ENCODE results near the gene SLC12A2.

Gene SLC12A2

GRCh38 chr5:128083033-128083810 lies at the start of gene SLC12A2:
Gene SLC12A2 (plus strand): TSS chr5:128083766. CDS start chr5:128083955, 189 bp downstream.
- H3K27ac ChIP-seq: peak within 1 kb of the TSS; percentile 87
- DNase-seq: peak; percentile 92
- H3K4me3 ChIP-seq (ENCODE audit: low read depth, low read length): peak within 1 kb of the TSS; percentile 82
- H3K27me3 ChIP-seq (replicated peaks): no peaks in the 10 kb centered on the region
- in situ Hi-C loops (cut with HindIII; ENCODE audit: low pct_ligation_motif_present, low sequenced_read_pairs): no loop called here
- no peaks in the 10 kb centered on the region for H3K36me3 ChIP-seq (replicated peaks)
- TF ChIP-seq CTCF (IDR thresholded peaks at IDR 0.05; ENCODE audit: low read depth, low read length, missing control alignments): no peak

- in situ Hi-C loops (cut with HindIII; ENCODE audit: low pct_ligation_motif_present, low sequenced_read_pairs): no loop called here
- no peak for TF ChIP-seq CTCF (IDR thresholded peaks at IDR 0.05; ENCODE audit: low read depth, low read length, missing control alignments)
- Histone ChIP-seq H3K27ac (no peak overlapping the region), H3K4me3 (ENCODE audit: low read depth, low read length) (no peak overlapping the region), H3K27me3 (replicated peaks) (no peaks in the 10 kb centered on the region), H3K36me3 (replicated peaks) (no peaks in the 10 kb centered on the region)
- DNase-seq: no peak
These were observed 47.9 kb upstream of the SLC12A2 start for GRCh38 chr5:128035689-128036088.

GRCh38 chr5:128036950-128037349 lies 46.6 kb upstream of the SLC12A2 start:
- Histone ChIP-seq H3K27ac (no peak overlapping the region), H3K4me3 (ENCODE audit: low read depth, low read length) (no peak overlapping the region), H3K27me3 (replicated peaks) (no peaks in the 10 kb centered on the region), H3K36me3 (replicated peaks) (no peaks in the 10 kb centered on the region)
- in situ Hi-C loops (cut with HindIII; ENCODE audit: low pct_ligation_motif_present, low sequenced_read_pairs): no loop called here
- no peak for TF ChIP-seq CTCF (IDR thresholded peaks at IDR 0.05; ENCODE audit: low read depth, low read length, missing control alignments)
- no peak for DNase-seq

- in situ Hi-C loops (cut with HindIII; ENCODE audit: low pct_ligation_motif_present, low sequenced_read_pairs): no loop called here
- H3K36me3 ChIP-seq (replicated peaks): no peaks in the 10 kb centered on the region
- H3K27ac ChIP-seq: no peak overlapping the region
- no peak overlapping the region for H3K4me3 ChIP-seq (ENCODE audit: low read depth, low read length)
- TF ChIP-seq CTCF (IDR thresholded peaks at IDR 0.05; ENCODE audit: low read depth, low read length, missing control alignments): no peak
- peak; percentile 33 for DNase-seq
- no peaks in the 10 kb centered on the region for H3K27me3 ChIP-seq (replicated peaks)
These were observed 44.9 kb upstream of the SLC12A2 start for GRCh38 chr5:128038643-128039042.

GRCh38 chr5:128040927-128041326 lies 42.6 kb upstream of the SLC12A2 start:
- no peak for TF ChIP-seq CTCF (IDR thresholded peaks at IDR 0.05; ENCODE audit: low read depth, low read length, missing control alignments)
- Histone ChIP-seq H3K4me3 (ENCODE audit: low read depth, low read length) (no peak overlapping the region), H3K27ac (no peak overlapping the region), H3K36me3 (replicated peaks) (no peaks in the 10 kb centered on the region), H3K27me3 (replicated peaks) (no peaks in the 10 kb centered on the region)
- DNase-seq: no peak
- in situ Hi-C loops (cut with HindIII; ENCODE audit: low pct_ligation_motif_present, low sequenced_read_pairs): no loop called here

GRCh38 chr5:128052780-128053179 lies 30.8 kb upstream of the SLC12A2 start:
- DNase-seq: no peak
- H3K36me3 ChIP-seq (replicated peaks): no peaks in the 10 kb centered on the region
- no peaks in the 10 kb centered on the region for H3K27me3 ChIP-seq (replicated peaks)
- no peak overlapping the region for H3K27ac ChIP-seq
- H3K4me3 ChIP-seq (ENCODE audit: low read depth, low read length): no peak overlapping the region
- in situ Hi-C loops (cut with HindIII; ENCODE audit: low pct_ligation_motif_present, low sequenced_read_pairs): no loop called here
- TF ChIP-seq CTCF (IDR thresholded peaks at IDR 0.05; ENCODE audit: low read depth, low read length, missing control alignments): no peak
